ENCODE data around the gene KRTAP26-1. TPM values are rescaled to one million over a fixed set of nuclear protein-coding genes. Genes with fewer than 3 reads are reported as not detected.

Gene KRTAP26-1
- total RNA-seq, 2 donors from 2014 or later: not detected

- Histone ChIP-seq H3K27ac (no peak overlapping the region), H3K9me3 (no peaks in the 10 kb centered on the region), H3K36me3 (replicated peaks in 1 of 2; ENCODE audit: insufficient read depth in 1 of 2, low read depth in 2 of 2) (no peaks in the 10 kb centered on the region), H3K4me1 (no peaks in the 10 kb centered on the region), H3K4me3 (no peak overlapping the region), H3K27me3 (no peaks in the 10 kb centered on the region)
- WGBS, 2 donors: 65 to 66% methylated on average over 3 of the region's 3 CpGs
- no peak for ATAC-seq
- DNase-seq: no peak
- TF ChIP-seq POLR2A (IDR thresholded peaks at IDR 0.05) (no peak), CTCF (IDR thresholded peaks at IDR 0.05) (no peak)
- intact Hi-C loops (cut with DNase I): no loop called here
Measured at GRCh38 chr21:30269803-30270530, 50.1 kb downstream of the KRTAP26-1 start.

Small RNA genes within 50 kb of the gene (small RNA-seq; reads per million reads assigned to genes)
- not detected for gene KRTAP23-1

Other genes with a start within 250 kb of the KRTAP26-1 start
- gene CLDN17, start 153.5 kb downstream of the KRTAP26-1 start, total RNA-seq: not detected
- under 1 TPM in 1 of 2 donors, not detected in 1; 0.66 TPM for gene CLDN8, start 104.2 kb downstream of the KRTAP26-1 start, total RNA-seq
- not detected for gene KRTAP24-1, start 37.4 kb downstream of the KRTAP26-1 start, total RNA-seq
- gene KRTAP25-1, start 30.8 kb downstream of the KRTAP26-1 start, total RNA-seq: not detected
- not detected for gene KRTAP27-1, start 17.4 kb upstream of the KRTAP26-1 start, total RNA-seq
- not detected for gene KRTAP23-1, start 28.3 kb upstream of the KRTAP26-1 start, total RNA-seq
- not detected for gene KRTAP13-2, start 52.0 kb upstream of the KRTAP26-1 start, total RNA-seq
- gene KRTAP13-1, start 75.7 kb upstream of the KRTAP26-1 start, total RNA-seq: not detected
- gene KRTAP13-3, start 105.6 kb upstream of the KRTAP26-1 start, total RNA-seq: not detected
- gene KRTAP13-4, start 109.9 kb upstream of the KRTAP26-1 start, total RNA-seq: not detected
- gene KRTAP15-1, start 120.0 kb upstream of the KRTAP26-1 start, total RNA-seq: not detected
- gene KRTAP19-1, start 160.1 kb upstream of the KRTAP26-1 start, total RNA-seq: not detected
- not detected for gene KRTAP19-2, start 167.1 kb upstream of the KRTAP26-1 start, total RNA-seq
- gene KRTAP19-3, start 171.7 kb upstream of the KRTAP26-1 start, total RNA-seq: not detected
- not detected for gene KRTAP19-4, start 176.8 kb upstream of the KRTAP26-1 start, total RNA-seq
- gene KRTAP19-5, start 181.8 kb upstream of the KRTAP26-1 start, total RNA-seq: not detected
- not detected for gene KRTAP19-6, start 221.5 kb upstream of the KRTAP26-1 start, total RNA-seq
- not detected for gene KRTAP19-7, start 241.0 kb upstream of the KRTAP26-1 start, total RNA-seq